Type B pancreatic cell (in vitro differentiated cells): ENCODE results near the gene TMEM132D. TPM values are rescaled to one million over a fixed set of nuclear protein-coding genes. Genes with fewer than 3 reads are reported as not detected.

ENCODE experiments used
- DNase-seq: peaks from one replicate; pipeline ENCODE4 v3.0.0; 2021; ENCODE audit warnings: mixed read lengths; ENCODE audit not compliant: unreplicated experiment; ENCODE audit errors: extremely low spot score
- H3K27ac Mint-ChIP-seq: 2 replicates; pipeline ENCODE4 v1.8.0; 2021; ENCODE audit warnings: mild to moderate bottlenecking, mixed read lengths
- H3K27me3 Mint-ChIP-seq: 2 replicates; pipeline ENCODE4 v1.8.0; 2021; ENCODE audit warnings: mixed read lengths
- H3K36me3 Mint-ChIP-seq: 2 replicates; pipeline ENCODE4 v1.8.0; 2021; ENCODE audit warnings: mixed read lengths
- H3K4me1 Mint-ChIP-seq: one replicate; pipeline ENCODE4 v1.8.0; 2021; ENCODE audit warnings: mixed read lengths; ENCODE audit not compliant: unreplicated experiment
- H3K4me3 Mint-ChIP-seq: 2 replicates; pipeline ENCODE4 v1.8.0; 2021; ENCODE audit warnings: mild to moderate bottlenecking, mixed read lengths
- H3K9me3 Mint-ChIP-seq: 2 replicates; pipeline ENCODE4 v1.8.0; 2021; ENCODE audit warnings: mixed read lengths
- total RNA-seq: library from RNA; stranded (reverse); gene quantifications from 2 replicates; pipeline ENCODE4 v1.2.1, GENCODE V29; 2021; ENCODE audit warnings: low replicate concordance
- TF ChIP-seq, protein P1 (sequence below): fragments of 200-600 bp; sonication (generic); conservative IDR thresholded peaks from 2 replicates; pipeline ENCODE4 v1.5.0; 2021; ENCODE audit warnings: antibody characterized with exemption, mild to moderate bottlenecking

TMEM132D gene
- total RNA-seq, 1 donor from 2014 or later = 1.8 TPM

GRCh38 chr12:129294868-129295267, 609.0 kb downstream of the TMEM132D start:
- Mint-ChIP-seq H3K9me3 (no peaks in the 10 kb centered on the region), H3K27me3 (peaks cover 17% of the 10 kb centered on the region), H3K36me3 (no peaks in the 10 kb centered on the region), H3K27ac (no peak overlapping the region), H3K4me3 (no peak overlapping the region), H3K4me1 (peaks cover 4% of the 10 kb centered on the region)
- TF ChIP-seq, protein P1, sequence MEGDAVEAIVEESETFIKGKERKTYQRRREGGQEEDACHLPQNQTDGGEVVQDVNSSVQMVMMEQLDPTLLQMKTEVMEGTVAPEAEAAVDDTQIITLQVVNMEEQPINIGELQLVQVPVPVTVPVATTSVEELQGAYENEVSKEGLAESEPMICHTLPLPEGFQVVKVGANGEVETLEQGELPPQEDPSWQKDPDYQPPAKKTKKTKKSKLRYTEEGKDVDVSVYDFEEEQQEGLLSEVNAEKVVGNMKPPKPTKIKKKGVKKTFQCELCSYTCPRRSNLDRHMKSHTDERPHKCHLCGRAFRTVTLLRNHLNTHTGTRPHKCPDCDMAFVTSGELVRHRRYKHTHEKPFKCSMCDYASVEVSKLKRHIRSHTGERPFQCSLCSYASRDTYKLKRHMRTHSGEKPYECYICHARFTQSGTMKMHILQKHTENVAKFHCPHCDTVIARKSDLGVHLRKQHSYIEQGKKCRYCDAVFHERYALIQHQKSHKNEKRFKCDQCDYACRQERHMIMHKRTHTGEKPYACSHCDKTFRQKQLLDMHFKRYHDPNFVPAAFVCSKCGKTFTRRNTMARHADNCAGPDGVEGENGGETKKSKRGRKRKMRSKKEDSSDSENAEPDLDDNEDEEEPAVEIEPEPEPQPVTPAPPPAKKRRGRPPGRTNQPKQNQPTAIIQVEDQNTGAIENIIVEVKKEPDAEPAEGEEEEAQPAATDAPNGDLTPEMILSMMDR = no peak
- no peak for DNase-seq

- Mint-ChIP-seq H3K36me3 (no peaks in the 10 kb centered on the region), H3K4me3 (no peak overlapping the region), H3K9me3 (no peaks in the 10 kb centered on the region), H3K27ac (no peak overlapping the region), H3K27me3 (peaks cover 10% of the 10 kb centered on the region), H3K4me1 (no peaks in the 10 kb centered on the region)
- TF ChIP-seq, protein P1 = no peak
- no peak for DNase-seq
Measured at GRCh38 chr12:129279771-129280170, 624.1 kb downstream of the TMEM132D start.

DNA sequence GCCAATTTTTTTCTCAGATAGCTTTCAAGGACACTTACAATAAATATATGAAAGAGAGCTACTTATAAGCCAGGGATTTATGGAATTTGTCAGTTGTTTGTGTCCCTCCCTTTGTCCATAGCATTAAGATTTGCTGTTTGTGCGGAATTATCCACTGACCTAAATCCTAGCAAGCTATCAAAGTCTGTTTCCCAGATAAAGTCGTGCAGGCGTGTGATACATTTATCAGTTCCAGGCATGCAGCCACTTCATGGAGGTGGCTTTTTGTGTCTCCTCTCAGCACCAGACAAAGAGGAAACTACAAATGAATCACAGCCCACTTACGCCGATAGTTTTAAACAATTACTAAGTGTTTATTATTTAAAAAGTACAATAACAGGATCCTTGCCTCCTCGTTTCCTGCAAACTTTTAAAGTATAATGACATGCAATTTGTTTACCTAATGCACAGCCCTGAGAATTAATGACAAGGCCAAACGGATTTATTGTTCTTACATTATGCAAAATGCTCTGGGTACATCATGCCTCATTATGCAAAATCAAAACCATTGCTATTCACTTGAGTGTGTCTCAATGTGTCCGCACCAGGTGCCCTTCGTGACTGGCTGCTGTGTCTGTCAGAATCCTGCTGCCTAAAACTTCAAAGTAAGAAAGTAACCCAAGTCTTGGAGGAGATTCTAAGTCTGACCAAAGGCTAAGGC, 627.3 kb downstream of the TMEM132D start:
- no peaks in the 10 kb centered on the region for H3K4me1 Mint-ChIP-seq
- H3K36me3 Mint-ChIP-seq = no peaks in the 10 kb centered on the region
- no peaks in the 10 kb centered on the region for H3K9me3 Mint-ChIP-seq
- no peak overlapping the region for H3K4me3 Mint-ChIP-seq
- TF ChIP-seq, protein P1 = no peak
- no peak for DNase-seq
- H3K27me3 Mint-ChIP-seq = peaks cover 5% of the 10 kb centered on the region
- H3K27ac Mint-ChIP-seq = no peak overlapping the region

DNA sequence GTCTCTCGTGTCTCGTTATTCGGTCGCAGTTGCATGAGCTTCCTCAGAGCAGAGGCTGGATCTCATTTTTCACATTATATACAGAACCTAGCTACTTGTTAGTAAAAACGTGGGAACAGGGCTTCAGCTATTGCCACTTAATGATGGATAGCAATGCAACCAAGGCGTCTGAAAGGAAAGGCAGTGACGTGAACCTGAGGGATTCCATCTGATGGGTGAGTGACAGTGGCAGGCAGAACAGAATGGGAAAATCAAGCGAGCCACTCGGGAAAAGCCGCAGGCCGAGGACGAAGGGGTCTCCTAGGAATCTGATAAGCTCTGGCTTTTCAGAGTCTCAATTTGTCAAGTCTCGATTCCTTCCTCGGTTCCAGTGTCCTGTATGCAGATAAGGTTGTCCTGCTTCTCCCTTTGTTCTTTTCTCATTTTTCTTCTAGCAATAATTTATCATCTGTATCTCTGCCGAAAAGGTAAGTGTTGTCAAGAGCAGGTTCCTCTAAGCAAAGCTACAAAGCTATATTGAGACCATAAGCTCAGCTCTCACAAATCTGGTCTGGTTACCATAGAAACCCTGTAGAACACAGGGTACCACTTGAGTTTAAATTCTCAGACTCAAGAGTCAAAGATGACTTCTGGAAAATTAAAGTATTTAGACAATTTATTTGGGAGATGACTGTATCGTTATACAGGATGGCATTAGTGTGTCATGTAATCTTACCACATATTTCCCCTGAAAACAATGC, 633.9 kb downstream of the TMEM132D start:
- TF ChIP-seq, protein P1 = no peak
- Mint-ChIP-seq H3K27me3 (peaks cover 5% of the 10 kb centered on the region), H3K27ac (no peak overlapping the region), H3K4me3 (no peak overlapping the region), H3K4me1 (no peaks in the 10 kb centered on the region), H3K36me3 (no peaks in the 10 kb centered on the region), H3K9me3 (no peaks in the 10 kb centered on the region)
- DNase-seq = no peak

DNA sequence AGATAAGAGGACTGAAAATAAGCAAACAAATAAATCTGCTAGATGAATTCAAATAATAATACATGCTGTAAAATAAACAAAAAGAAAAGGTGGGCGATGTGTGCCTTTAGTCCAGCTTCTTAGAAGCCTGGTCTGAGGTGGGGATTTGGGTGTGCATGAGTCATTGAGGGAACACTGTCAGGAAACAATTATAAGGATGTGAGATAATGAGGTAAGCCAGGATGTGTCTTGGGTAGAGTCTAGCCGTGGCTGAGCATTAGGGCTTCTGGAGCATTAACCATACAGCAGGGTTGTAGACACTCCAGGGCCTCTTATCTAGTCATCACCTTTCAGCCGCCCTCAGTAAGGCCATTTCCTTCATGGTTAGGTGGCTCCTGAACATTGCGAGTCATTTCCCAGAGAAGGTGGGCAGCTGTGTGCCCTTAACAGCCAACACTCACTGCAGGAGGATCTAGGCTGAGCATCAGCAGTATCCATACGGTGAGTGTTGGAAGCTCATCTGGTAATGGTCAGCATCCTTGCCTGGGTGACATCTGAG, 645.0 kb downstream of the TMEM132D start:
- Mint-ChIP-seq H3K4me3 (no peak overlapping the region), H3K27me3 (peaks cover 16% of the 10 kb centered on the region), H3K36me3 (no peaks in the 10 kb centered on the region), H3K4me1 (no peaks in the 10 kb centered on the region), H3K27ac (no peak overlapping the region), H3K9me3 (no peaks in the 10 kb centered on the region)
- no peak for DNase-seq
- TF ChIP-seq, protein P1 = no peak
